DOHH2 (cell line): ENCODE measurements around the gene AGR3.
A peak's percentile ranks its signal among the peaks of the same experiment; 100 is the strongest.
"Not testable (repeated sequence)": the region's sequence is repeated elsewhere in the genome, so short reads cannot be mapped to it uniquely, and the experiment has no call there.

Experiments
- H3F3A ChIP-seq: fragments of 200-600 bp; sonication (generic), shearing (Covaris generic); 2 replicates; pipeline ENCODE4 v1.6.0; 2016; ENCODE audit warnings: antibody characterized with exemption, mild to moderate bottlenecking; ENCODE audit not compliant: control insufficient read depth, insufficient read depth
- H3K27ac ChIP-seq: fragments of 200-600 bp; sonication (generic); 2 replicates; pipeline ENCODE4 v1.5.1; 2014; ENCODE audit warnings: low read depth, mild to moderate bottlenecking, low read length, moderate library complexity
- H3K27me3 ChIP-seq: fragments of 200-600 bp; sonication (generic); 2 replicates; pipeline ENCODE4 v1.6.1; 2014; ENCODE audit warnings: mild to moderate bottlenecking, low read length, mixed read lengths; ENCODE audit not compliant: control insufficient read depth
- H3K36me3 ChIP-seq: fragments of 200-600 bp; sonication (generic); 2 replicates; pipeline ENCODE4 v1.6.1; 2014; ENCODE audit warnings: mild to moderate bottlenecking, low read length, moderate library complexity, mixed read lengths; ENCODE audit not compliant: control insufficient read depth
- H3K4me1 ChIP-seq: fragments of 200-600 bp; sonication (generic); 2 replicates; pipeline ENCODE4 v1.6.1; 2014; ENCODE audit warnings: mild to moderate bottlenecking, low read length, mixed read lengths; ENCODE audit not compliant: control insufficient read depth
- H3K4me2 ChIP-seq: fragments of 200-600 bp; sonication (generic); 2 replicates; pipeline ENCODE4 v1.6.0; 2014; ENCODE audit warnings: mild to moderate bottlenecking, low read length, moderate library complexity
- H3K4me3 ChIP-seq: fragments of 200-600 bp; sonication (generic); 2 replicates; pipeline ENCODE4 v1.5.1; 2014; ENCODE audit warnings: mild to moderate bottlenecking, low read length, mixed read lengths
- H3K79me2 ChIP-seq: fragments of 200-600 bp; sonication (generic); 2 replicates; pipeline ENCODE4 v1.6.1; 2014; ENCODE audit warnings: mild to moderate bottlenecking, low read length, mixed read lengths; ENCODE audit not compliant: control insufficient read depth
- H3K9me2 ChIP-seq: fragments of 200-600 bp; sonication (generic); replicated peaks from 2 replicates; pipeline ENCODE4 v1.6.1; 2014; ENCODE audit warnings: mild to moderate bottlenecking, low read length, mixed read lengths; ENCODE audit not compliant: control insufficient read depth
- H3K9me3 ChIP-seq: fragments of 200-600 bp; sonication (generic); 2 replicates; pipeline ENCODE4 v1.6.1; 2014; ENCODE audit warnings: antibody characterized with exemption, low read length, mixed read lengths; ENCODE audit not compliant: control insufficient read depth, insufficient read depth
- H4K20me1 ChIP-seq: fragments of 200-600 bp; sonication (generic); 2 replicates; pipeline ENCODE4 v1.6.0; 2014; ENCODE audit warnings: low read depth, mild to moderate bottlenecking, antibody characterized with exemption, low read length, moderate library complexity; ENCODE audit not compliant: control insufficient read depth, insufficient read depth
- EZH2phosphoT487 ChIP-seq: fragments of 200-600 bp; sonication (generic); IDR thresholded peaks from 2 replicates; pipeline ENCODE4 v1.6.1; 2017; ENCODE audit warnings: borderline replicate concordance, mild to moderate bottlenecking, antibody characterized with exemption, low read length, moderate library complexity, mixed read lengths
- TF ChIP-seq, protein P1 (sequence below): fragments of 200-600 bp; sonication (generic); IDR thresholded peaks from one replicate; pipeline ENCODE4 v1.5.1; 2014; ENCODE audit warnings: antibody characterized with exemption, mild to moderate bottlenecking, low read depth, low read length; ENCODE audit not compliant: poor library complexity, severe bottlenecking

Gene AGR3

DNA sequence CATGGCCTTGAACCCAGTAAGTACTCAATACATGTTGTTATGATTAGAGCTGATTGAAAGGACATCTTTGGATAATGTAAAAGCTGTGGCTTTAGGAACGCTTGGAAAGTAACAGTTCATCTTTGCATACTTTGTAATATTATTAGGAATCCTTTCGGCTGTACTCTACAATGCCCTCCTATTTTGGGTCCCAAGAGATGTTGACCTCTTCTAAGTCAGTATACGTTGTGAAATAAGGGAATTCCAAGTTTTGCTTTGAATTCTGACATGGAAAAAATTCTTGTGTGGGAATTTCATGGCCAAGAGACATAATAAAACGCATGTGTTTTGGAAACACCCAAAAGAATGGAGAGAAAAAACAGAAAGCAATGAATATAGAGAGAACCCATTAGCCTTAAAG, 7.7 kb downstream of the AGR3 start:
- 0 out of 2 replicates have a peak, but pooled peaks cover 4% of the 10 kb centered on the region for H3K27me3 ChIP-seq
- no peaks in the 10 kb centered on the region for H3F3A ChIP-seq
- H3K36me3 ChIP-seq = no peaks in the 10 kb centered on the region
- H3K9me3 ChIP-seq = peaks cover 6% of the 10 kb centered on the region; the same call in 1 of the 2 replicates
- no peaks in the 10 kb centered on the region for H3K9me2 ChIP-seq
- H4K20me1 ChIP-seq = no peaks in the 10 kb centered on the region
- no peaks in the 10 kb centered on the region for H3K4me1 ChIP-seq
- H3K79me2 ChIP-seq = no peaks in the 10 kb centered on the region
- no peak overlapping the region for H3K4me3 ChIP-seq
- no peak for TF ChIP-seq EZH2phosphoT487
- TF ChIP-seq, protein P1, sequence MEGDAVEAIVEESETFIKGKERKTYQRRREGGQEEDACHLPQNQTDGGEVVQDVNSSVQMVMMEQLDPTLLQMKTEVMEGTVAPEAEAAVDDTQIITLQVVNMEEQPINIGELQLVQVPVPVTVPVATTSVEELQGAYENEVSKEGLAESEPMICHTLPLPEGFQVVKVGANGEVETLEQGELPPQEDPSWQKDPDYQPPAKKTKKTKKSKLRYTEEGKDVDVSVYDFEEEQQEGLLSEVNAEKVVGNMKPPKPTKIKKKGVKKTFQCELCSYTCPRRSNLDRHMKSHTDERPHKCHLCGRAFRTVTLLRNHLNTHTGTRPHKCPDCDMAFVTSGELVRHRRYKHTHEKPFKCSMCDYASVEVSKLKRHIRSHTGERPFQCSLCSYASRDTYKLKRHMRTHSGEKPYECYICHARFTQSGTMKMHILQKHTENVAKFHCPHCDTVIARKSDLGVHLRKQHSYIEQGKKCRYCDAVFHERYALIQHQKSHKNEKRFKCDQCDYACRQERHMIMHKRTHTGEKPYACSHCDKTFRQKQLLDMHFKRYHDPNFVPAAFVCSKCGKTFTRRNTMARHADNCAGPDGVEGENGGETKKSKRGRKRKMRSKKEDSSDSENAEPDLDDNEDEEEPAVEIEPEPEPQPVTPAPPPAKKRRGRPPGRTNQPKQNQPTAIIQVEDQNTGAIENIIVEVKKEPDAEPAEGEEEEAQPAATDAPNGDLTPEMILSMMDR = no peak
- H3K27ac ChIP-seq = no peak overlapping the region
- H3K4me2 ChIP-seq = no peak overlapping the region

DNA sequence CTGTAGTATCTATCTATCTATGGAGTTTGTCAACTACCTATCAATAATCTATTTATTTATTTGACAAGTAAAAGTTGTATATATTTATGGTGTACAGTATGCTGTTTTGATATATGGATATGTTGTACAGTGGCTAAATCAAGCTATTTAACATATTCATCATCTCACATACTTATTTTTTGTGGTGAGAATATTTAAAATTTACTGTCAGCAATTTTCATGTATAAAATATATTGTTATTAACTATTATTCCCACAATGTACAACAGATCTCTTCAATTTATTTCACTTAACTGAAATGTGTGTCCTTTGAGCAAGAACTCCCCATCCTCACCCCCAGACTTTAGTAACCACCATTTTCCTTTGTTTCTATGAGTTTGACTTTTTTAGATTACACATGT, 14.5 kb downstream of the AGR3 start:
- H3K36me3 ChIP-seq = no peaks in the 10 kb centered on the region
- no peaks in the 10 kb centered on the region for H3F3A ChIP-seq
- TF ChIP-seq EZH2phosphoT487 = no peak
- TF ChIP-seq, protein P1 = no peak
- H3K79me2 ChIP-seq = no peaks in the 10 kb centered on the region
- no peak overlapping the region for H3K4me3 ChIP-seq
- peaks cover 6% of the 10 kb centered on the region; the same call in 1 of the 2 replicates for H3K9me3 ChIP-seq
- no peak overlapping the region for H3K27ac ChIP-seq
- no peaks in the 10 kb centered on the region for H3K9me2 ChIP-seq
- no peaks in the 10 kb centered on the region for H3K4me1 ChIP-seq
- H4K20me1 ChIP-seq = no peaks in the 10 kb centered on the region
- H3K27me3 ChIP-seq = 0 out of 2 replicates have a peak, but pooled peaks cover 3% of the 10 kb centered on the region
- no peak overlapping the region for H3K4me2 ChIP-seq

DNA sequence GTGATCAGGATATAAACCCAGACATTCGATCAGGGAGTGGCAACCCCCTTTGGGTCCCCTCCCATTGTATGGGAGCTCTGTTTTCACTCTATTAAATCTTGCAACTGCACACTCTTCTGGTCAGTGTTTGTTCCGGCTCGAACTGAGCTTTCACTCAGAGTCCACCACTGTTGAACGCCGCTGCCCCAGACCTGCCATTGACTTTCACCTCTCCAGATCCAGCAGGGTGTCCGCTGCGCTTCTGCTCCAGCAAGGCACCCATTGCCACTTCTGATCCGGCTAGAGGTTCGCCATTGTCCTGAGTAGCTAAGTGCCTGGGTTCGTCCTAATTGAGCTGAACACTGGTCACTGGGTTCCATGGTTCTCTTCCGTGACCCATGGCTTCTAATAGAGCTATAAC, 28.6 kb downstream of the AGR3 start:
- Histone ChIP-seq H3K4me1 (peaks cover 12% of the 10 kb centered on the region), H3K27me3 (peaks cover 14% of the 10 kb centered on the region)
- not testable (repeated sequence) for H3K4me3 ChIP-seq, H3K36me3 ChIP-seq, H3K27ac ChIP-seq, H3K79me2 ChIP-seq, H3K4me2 ChIP-seq, H3K9me3 ChIP-seq, H4K20me1 ChIP-seq, H3F3A ChIP-seq, H3K9me2 ChIP-seq

DNA sequence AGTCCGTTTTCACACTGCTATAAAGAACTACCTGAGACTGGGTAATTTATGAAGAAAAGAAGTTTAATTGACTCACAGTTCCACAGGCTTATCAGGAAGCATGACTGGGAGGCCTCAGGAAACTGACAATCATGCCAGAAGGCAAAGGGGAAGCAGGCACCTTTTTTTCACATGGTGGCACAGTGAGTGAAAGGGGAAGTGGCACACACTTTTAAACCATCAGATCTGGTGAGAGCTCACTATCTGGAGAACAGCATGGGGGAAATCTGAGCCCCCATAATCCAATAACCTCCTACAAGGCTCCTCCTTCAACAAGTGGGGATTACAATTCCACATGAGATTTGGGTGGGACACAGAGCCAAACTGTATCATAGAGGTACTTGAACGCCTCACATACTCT, 30.0 kb downstream of the AGR3 start:
- TF ChIP-seq EZH2phosphoT487 = no peak
- TF ChIP-seq, protein P1 = no peak
- Histone ChIP-seq H3K27ac (no peak overlapping the region), H4K20me1 (no peaks in the 10 kb centered on the region), H3K4me2 (peak overlapping the region; percentile 44), H3K4me3 (0 out of 2 replicates have a peak overlapping the region, but pooled peaks have one; percentile 39), H3K9me3 (no peaks in the 10 kb centered on the region), H3K79me2 (no peaks in the 10 kb centered on the region), H3K36me3 (no peaks in the 10 kb centered on the region), H3K9me2 (no peaks in the 10 kb centered on the region), H3K27me3 (peaks cover 20% of the 10 kb centered on the region), H3F3A (no peaks in the 10 kb centered on the region), H3K4me1 (peaks cover 12% of the 10 kb centered on the region)
